ENCODE measurements around the gene ZC3HAV1L.
"Not testable (repeated sequence)": the region's sequence is repeated elsewhere in the genome, so short reads cannot be mapped to it uniquely, and the experiment has no call there.

ZC3HAV1L gene

DNA sequence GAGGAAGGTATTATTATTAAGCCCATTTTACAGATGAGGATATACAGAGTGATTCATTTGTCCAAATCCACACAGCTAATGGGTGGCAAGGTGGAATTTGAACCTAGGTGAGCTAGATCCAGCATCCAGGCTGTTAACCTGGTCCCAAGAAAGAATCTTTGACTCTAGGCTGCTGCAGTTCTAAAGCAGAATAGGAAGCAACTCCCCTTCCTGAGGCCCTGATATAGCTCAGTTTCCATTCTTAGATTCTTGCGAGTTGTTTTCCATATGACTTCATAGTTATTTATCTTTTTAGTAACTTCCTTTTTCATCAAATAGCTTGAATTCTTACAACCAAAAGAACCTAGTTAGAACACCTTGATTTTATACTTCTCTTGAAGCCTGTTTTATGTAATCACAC lies 24.1 kb upstream of the ZC3HAV1L start:
- DNase-seq (ENCODE audit: extremely low spot score), result no peak
- TF ChIP-seq, protein P1, sequence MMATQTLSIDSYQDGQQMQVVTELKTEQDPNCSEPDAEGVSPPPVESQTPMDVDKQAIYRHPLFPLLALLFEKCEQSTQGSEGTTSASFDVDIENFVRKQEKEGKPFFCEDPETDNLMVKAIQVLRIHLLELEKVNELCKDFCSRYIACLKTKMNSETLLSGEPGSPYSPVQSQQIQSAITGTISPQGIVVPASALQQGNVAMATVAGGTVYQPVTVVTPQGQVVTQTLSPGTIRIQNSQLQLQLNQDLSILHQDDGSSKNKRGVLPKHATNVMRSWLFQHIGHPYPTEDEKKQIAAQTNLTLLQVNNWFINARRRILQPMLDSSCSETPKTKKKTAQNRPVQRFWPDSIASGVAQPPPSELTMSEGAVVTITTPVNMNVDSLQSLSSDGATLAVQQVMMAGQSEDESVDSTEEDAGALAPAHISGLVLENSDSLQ (IDR thresholded peaks at IDR 0.05), result no peak
- POLR2A ChIA-PET, result no interaction called here
- CTCF ChIA-PET, result interaction anchor here (2.7 kb wide), 1 partner anchor 15 kb away, joined by 11 read pairs; no protein-coding TSS in a partner anchor

DNA sequence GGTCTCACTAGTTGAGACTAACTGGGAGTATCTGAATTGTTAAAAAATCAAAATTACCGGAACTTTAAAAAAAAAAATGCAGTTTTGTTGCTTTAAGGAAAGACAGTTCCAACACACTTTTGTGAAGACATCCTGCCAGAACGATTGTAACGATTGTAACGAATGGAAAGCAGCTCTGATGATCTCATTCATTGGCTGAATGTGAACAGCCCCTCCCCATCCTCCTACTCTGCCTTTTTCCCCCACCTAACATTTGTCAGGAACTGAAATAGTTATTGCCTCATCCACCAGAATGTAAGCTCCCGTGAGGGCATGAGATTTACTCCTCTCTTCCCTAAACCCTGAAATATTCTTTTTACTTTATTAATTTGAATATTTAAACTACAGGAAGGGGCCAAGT lies 23.1 kb upstream of the ZC3HAV1L start:
- ChIA-PET POLR2A (interaction anchor here (0.7 kb wide), 1 partner anchor 309 kb away, joined by 3 read pairs; no protein-coding TSS in a partner anchor), CTCF (interaction anchor here (1.4 to 2.7 kb wide), 2 partner anchors 10 to 16 kb away, joined by 4 to 11 read pairs; no protein-coding TSS in a partner anchor)
- TF ChIP-seq SUZ12 (IDR thresholded peaks at IDR 0.05) (no peak), BHLHE40 (IDR thresholded peaks at IDR 0.05; ENCODE audit: borderline replicate concordance) (no peak), FOXA1 (IDR thresholded peaks at IDR 0.05) (no peak), ZNF384 (IDR thresholded peaks at IDR 0.05) (no peak), L3MBTL2 (conservative IDR thresholded peaks at IDR 0.05) (no peak), FOXK2 (IDR thresholded peaks at IDR 0.05) (no peak), LEF1 (IDR thresholded peaks at IDR 0.05; ENCODE audit: borderline replicate concordance) (no peak), TARDBP (IDR thresholded peaks at IDR 0.05) (no peak), NFRKB (IDR thresholded peaks at IDR 0.05) (no peak)
- no peak for DNase-seq (ENCODE audit: extremely low spot score)

DNA sequence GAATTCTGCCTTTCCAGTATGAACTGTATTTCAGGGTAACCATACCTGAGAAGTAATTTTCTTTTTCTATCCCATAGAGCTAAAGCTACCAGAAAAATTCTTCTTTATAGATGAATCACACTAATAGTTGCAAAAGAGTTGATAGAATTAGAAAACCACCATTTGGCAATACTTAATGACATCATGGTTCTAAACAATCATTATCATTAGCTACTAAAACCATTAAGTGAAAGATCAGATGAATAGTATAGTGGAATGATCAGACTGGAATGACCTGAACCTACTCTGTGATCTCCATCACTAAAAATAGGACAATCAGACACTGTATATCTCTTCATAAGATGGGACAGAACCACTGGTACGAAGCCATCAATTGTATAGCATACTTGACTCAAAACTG lies 19.8 kb upstream of the ZC3HAV1L start:
- DNase-seq (ENCODE audit: extremely low spot score), result no peak
- POLR2A ChIA-PET, result no interaction called here
- TF ChIP-seq SP1 (IDR thresholded peaks at IDR 0.05) (no peak), LEF1 (IDR thresholded peaks at IDR 0.05; ENCODE audit: borderline replicate concordance) (no peak), ELF4 (IDR thresholded peaks at IDR 0.05) (no peak), BHLHE40 (IDR thresholded peaks at IDR 0.05; ENCODE audit: borderline replicate concordance) (no peak), FOXK2 (IDR thresholded peaks at IDR 0.05) (no peak), HDGF (IDR thresholded peaks at IDR 0.05; ENCODE audit: borderline replicate concordance) (no peak), CTBP1 (IDR thresholded peaks at IDR 0.05; ENCODE audit: borderline replicate concordance) (no peak), ZNF384 (IDR thresholded peaks at IDR 0.05) (no peak), SUZ12 (IDR thresholded peaks at IDR 0.05) (no peak), FOXA1 (IDR thresholded peaks at IDR 0.05) (no peak), FOXM1 (IDR thresholded peaks at IDR 0.05; ENCODE audit: borderline replicate concordance) (no peak)
- TF ChIP-seq, protein P1 (IDR thresholded peaks at IDR 0.05), result no peak
- CTCF ChIA-PET, result interaction anchor here (1.5 kb wide), 1 partner anchor 19 kb away, joined by 6 read pairs; no protein-coding TSS in a partner anchor

DNA sequence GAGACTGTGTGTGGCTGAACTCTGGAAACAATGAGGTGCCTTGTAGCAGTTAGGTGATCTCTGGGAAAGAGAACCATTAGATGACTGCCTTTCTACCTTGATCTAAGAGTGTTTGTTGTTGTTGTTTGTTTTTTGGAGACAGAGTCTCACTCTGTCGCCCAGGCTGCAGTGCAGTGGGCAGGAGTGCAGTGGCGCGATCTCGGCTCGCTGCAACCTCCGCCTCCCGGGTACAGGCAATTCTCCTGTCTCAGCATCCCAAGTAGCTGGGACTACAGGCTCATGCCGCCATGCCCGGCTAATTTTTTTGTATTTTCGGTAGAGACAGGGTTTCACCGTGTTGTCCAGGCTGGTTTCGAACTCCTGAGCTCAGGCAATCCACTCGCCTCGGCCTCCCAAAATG lies 18.8 kb upstream of the ZC3HAV1L start:
- DNase-seq (ENCODE audit: extremely low spot score); POLR2A ChIA-PET: not testable (repeated sequence)
- CTCF ChIA-PET, result interaction anchor here (0.6 to 1.5 kb wide), 2 partner anchors 20 to 162 kb away, joined by 3 to 6 read pairs; no protein-coding TSS in a partner anchor

DNA sequence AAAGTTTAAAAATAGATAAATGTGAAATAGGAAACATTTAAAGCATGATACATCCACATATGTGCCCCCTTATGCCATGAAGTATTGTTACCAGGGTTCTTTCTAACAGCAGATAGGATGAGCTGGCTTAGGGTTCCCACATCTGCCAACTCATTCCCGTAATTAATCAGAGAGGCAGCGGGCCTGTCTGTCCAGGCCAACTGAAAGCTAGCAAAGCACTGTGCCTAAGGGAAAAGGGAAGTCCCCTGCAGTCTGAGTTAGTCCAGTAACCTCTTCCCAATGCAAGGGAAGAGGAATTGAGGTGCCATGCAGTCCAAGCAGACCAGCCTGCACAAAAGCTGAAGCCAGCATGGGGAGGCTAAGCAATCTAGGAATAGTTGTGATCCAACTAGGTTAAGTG lies 18.3 kb upstream of the ZC3HAV1L start:
- DNase-seq (ENCODE audit: extremely low spot score), result no peak
- CTCF ChIA-PET, result interaction anchor here (0.9 kb wide), 1 partner anchor 14 kb away, joined by 5 read pairs; no protein-coding TSS in a partner anchor
- POLR2A ChIA-PET, result no interaction called here
- TF ChIP-seq NFRKB (IDR thresholded peaks at IDR 0.05) (no peak), TARDBP (IDR thresholded peaks at IDR 0.05) (no peak), SP1 (IDR thresholded peaks at IDR 0.05) (no peak), CTBP1 (IDR thresholded peaks at IDR 0.05; ENCODE audit: borderline replicate concordance) (no peak)

DNA sequence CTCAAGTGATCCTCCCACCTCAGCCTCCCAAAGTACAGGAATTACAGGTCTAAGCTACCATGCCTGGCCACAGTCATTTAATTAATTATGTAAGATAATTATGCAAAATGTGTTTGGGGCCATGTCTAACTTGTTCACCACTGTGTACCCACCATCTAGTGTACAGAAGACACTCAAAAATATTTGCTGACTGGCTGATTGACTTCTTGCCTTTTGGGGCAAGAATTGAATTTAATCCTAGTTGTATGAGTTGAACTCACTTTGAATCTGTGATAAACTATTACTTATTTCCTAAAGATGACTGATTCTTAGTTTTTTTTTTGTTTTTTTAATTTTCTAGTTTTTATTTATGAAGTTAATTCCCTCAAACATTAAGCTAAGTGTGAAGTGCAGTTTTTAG lies 15.8 kb upstream of the ZC3HAV1L start:
- CTCF ChIA-PET, result interaction anchor here (0.6 to 0.7 kb wide), 2 partner anchors 33 to 166 kb away, joined by 3 read pairs; no protein-coding TSS in a partner anchor
- no peak for DNase-seq (ENCODE audit: extremely low spot score)
- TF ChIP-seq ARNT (IDR thresholded peaks at IDR 0.05), result no peak
- TF ChIP-seq FOXM1 (IDR thresholded peaks at IDR 0.05; ENCODE audit: borderline replicate concordance), result no peak
- TF ChIP-seq HDGF (IDR thresholded peaks at IDR 0.05; ENCODE audit: borderline replicate concordance), result no peak
- TF ChIP-seq, protein P1 (IDR thresholded peaks at IDR 0.05), result no peak
- no peak for TF ChIP-seq FOXK2 (IDR thresholded peaks at IDR 0.05)
- no peak for TF ChIP-seq TARDBP (IDR thresholded peaks at IDR 0.05)
- TF ChIP-seq ZNF384 (IDR thresholded peaks at IDR 0.05), result no peak
- POLR2A ChIA-PET, result no interaction called here

DNA sequence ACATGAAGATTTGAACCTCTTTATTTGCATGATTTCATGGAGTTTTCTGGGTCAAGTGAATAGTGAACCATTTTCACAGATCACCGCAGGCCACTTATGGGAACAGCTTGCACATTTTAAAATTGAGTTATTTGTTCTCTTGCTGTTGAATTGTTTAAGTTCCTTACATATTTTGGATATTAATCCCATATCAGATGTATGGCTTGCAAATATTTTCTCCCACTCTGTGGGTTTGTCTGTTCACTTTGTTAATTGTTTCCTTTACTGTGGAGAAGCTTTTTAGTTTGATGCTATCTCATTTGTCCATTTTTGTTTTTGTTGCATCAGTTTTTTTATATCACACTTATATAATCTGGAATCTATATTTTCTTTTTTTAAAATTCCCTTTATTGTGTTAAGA lies 14.1 kb upstream of the ZC3HAV1L start:
- CTCF ChIA-PET, result interaction anchor here (1.2 kb wide), 1 partner anchor 9 kb away, joined by 4 read pairs; no protein-coding TSS in a partner anchor
- TF ChIP-seq BHLHE40 (IDR thresholded peaks at IDR 0.05; ENCODE audit: borderline replicate concordance) (no peak), FOXM1 (IDR thresholded peaks at IDR 0.05; ENCODE audit: borderline replicate concordance) (no peak), CTBP1 (IDR thresholded peaks at IDR 0.05; ENCODE audit: borderline replicate concordance) (no peak), ARNT (IDR thresholded peaks at IDR 0.05) (no peak), TARDBP (IDR thresholded peaks at IDR 0.05) (no peak)
- TF ChIP-seq, protein P1 (IDR thresholded peaks at IDR 0.05), result no peak
- POLR2A ChIA-PET, result no interaction called here
- no peak for DNase-seq (ENCODE audit: extremely low spot score)
